WTC11 (cell line): ENCODE data around the gene SLC40A1.
"Not testable (repeated sequence)": the region's sequence is repeated elsewhere in the genome, so short reads cannot be mapped to it uniquely, and the experiment has no call there.

Experiments
- ETV6 ChIP-seq: sonication (generic); formaldehyde crosslinking; IDR thresholded peaks from 2 replicates; pipeline ENCODE4 v1.8.1; 2022; ENCODE audit warnings: mild to moderate bottlenecking, missing genetic modification reagents
- MYBL2 ChIP-seq: sonication (generic); formaldehyde crosslinking; IDR thresholded peaks from 2 replicates; pipeline ENCODE4 v1.8.1; 2023; ENCODE audit warnings: mild to moderate bottlenecking, moderate library complexity, missing genetic modification reagents
- RELA ChIP-seq: sonication (generic); formaldehyde crosslinking; IDR thresholded peaks from 2 replicates; pipeline ENCODE4 v1.8.1; 2022; ENCODE audit warnings: missing genetic modification reagents, mild to moderate bottlenecking, borderline replicate concordance
- RORB ChIP-seq: fragments of 250-450 bp; sonication (Bioruptor Pico); IDR thresholded peaks from 2 replicates; pipeline ENCODE4 v1.9.0; 2021; ENCODE audit warnings: mild to moderate bottlenecking
- TF ChIP-seq, protein P1 (sequence below): sonication (generic); formaldehyde crosslinking; conservative IDR thresholded peaks from 2 replicates; pipeline ENCODE4 v1.8.1; 2022; ENCODE audit warnings: mild to moderate bottlenecking, missing genetic modification reagents
- TF ChIP-seq, protein P2 (sequence below): sonication (generic); formaldehyde crosslinking; IDR thresholded peaks from 2 replicates; pipeline ENCODE4 v1.8.1; 2023; ENCODE audit warnings: mild to moderate bottlenecking, missing genetic modification reagents, borderline replicate concordance
- TF ChIP-seq, protein P3 (sequence below): fragments of 200-600 bp; IDR thresholded peaks from 2 replicates; pipeline ENCODE4 v1.8.0; 2022; ENCODE audit warnings: antibody characterized with exemption
- TF ChIP-seq, protein P4 (sequence below): sonication (generic); formaldehyde crosslinking; IDR thresholded peaks from 2 replicates; pipeline ENCODE4 v1.8.1; 2022; ENCODE audit warnings: low read depth, missing genetic modification reagents, borderline replicate concordance
- TF ChIP-seq, protein P5 (sequence below): sonication (generic); formaldehyde crosslinking; IDR thresholded peaks from 2 replicates; pipeline ENCODE4 v1.8.0; 2022; ENCODE audit warnings: mild to moderate bottlenecking, missing genetic modification reagents

DNA sequence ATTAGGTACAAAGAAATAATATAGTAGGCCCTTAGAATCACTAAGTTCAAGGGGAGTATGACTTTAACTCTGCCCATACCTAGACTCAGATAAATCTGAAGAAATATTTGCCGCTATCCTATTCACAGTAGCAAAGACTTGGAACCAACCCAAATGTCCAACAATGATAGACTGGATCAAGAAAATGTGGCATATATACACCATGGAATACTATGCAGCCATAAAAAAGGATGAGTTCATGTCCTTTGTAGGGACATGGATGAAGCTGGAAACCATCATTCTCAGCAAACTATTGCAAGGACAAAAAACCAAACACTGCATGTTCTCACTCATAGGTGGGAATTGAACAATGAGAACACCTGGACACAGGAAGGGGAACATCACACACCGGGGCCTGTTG lies 21.1 kb upstream of the SLC40A1 start:
- TF ChIP-seq, protein P1, sequence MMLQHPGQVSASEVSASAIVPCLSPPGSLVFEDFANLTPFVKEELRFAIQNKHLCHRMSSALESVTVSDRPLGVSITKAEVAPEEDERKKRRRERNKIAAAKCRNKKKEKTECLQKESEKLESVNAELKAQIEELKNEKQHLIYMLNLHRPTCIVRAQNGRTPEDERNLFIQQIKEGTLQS (CRISPR knock-in tag), result not testable (repeated sequence)
- TF ChIP-seq, protein P2, sequence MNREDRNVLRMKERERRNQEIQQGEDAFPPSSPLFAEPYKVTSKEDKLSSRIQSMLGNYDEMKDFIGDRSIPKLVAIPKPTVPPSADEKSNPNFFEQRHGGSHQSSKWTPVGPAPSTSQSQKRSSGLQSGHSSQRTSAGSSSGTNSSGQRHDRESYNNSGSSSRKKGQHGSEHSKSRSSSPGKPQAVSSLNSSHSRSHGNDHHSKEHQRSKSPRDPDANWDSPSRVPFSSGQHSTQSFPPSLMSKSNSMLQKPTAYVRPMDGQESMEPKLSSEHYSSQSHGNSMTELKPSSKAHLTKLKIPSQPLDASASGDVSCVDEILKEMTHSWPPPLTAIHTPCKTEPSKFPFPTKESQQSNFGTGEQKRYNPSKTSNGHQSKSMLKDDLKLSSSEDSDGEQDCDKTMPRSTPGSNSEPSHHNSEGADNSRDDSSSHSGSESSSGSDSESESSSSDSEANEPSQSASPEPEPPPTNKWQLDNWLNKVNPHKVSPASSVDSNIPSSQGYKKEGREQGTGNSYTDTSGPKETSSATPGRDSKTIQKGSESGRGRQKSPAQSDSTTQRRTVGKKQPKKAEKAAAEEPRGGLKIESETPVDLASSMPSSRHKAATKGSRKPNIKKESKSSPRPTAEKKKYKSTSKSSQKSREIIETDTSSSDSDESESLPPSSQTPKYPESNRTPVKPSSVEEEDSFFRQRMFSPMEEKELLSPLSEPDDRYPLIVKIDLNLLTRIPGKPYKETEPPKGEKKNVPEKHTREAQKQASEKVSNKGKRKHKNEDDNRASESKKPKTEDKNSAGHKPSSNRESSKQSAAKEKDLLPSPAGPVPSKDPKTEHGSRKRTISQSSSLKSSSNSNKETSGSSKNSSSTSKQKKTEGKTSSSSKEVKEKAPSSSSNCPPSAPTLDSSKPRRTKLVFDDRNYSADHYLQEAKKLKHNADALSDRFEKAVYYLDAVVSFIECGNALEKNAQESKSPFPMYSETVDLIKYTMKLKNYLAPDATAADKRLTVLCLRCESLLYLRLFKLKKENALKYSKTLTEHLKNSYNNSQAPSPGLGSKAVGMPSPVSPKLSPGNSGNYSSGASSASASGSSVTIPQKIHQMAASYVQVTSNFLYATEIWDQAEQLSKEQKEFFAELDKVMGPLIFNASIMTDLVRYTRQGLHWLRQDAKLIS (CRISPR knock-in tag), result not testable (repeated sequence)
- TF ChIP-seq, protein P3, sequence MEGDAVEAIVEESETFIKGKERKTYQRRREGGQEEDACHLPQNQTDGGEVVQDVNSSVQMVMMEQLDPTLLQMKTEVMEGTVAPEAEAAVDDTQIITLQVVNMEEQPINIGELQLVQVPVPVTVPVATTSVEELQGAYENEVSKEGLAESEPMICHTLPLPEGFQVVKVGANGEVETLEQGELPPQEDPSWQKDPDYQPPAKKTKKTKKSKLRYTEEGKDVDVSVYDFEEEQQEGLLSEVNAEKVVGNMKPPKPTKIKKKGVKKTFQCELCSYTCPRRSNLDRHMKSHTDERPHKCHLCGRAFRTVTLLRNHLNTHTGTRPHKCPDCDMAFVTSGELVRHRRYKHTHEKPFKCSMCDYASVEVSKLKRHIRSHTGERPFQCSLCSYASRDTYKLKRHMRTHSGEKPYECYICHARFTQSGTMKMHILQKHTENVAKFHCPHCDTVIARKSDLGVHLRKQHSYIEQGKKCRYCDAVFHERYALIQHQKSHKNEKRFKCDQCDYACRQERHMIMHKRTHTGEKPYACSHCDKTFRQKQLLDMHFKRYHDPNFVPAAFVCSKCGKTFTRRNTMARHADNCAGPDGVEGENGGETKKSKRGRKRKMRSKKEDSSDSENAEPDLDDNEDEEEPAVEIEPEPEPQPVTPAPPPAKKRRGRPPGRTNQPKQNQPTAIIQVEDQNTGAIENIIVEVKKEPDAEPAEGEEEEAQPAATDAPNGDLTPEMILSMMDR, result not testable (repeated sequence)
- TF ChIP-seq, protein P4, sequence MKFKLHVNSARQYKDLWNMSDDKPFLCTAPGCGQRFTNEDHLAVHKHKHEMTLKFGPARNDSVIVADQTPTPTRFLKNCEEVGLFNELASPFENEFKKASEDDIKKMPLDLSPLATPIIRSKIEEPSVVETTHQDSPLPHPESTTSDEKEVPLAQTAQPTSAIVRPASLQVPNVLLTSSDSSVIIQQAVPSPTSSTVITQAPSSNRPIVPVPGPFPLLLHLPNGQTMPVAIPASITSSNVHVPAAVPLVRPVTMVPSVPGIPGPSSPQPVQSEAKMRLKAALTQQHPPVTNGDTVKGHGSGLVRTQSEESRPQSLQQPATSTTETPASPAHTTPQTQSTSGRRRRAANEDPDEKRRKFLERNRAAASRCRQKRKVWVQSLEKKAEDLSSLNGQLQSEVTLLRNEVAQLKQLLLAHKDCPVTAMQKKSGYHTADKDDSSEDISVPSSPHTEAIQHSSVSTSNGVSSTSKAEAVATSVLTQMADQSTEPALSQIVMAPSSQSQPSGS (CRISPR knock-in tag), result not testable (repeated sequence)
- TF ChIP-seq RELA, MYBL2, ETV6, RORB (CRISPR knock-in tag): not testable (repeated sequence)
- TF ChIP-seq, protein P5, sequence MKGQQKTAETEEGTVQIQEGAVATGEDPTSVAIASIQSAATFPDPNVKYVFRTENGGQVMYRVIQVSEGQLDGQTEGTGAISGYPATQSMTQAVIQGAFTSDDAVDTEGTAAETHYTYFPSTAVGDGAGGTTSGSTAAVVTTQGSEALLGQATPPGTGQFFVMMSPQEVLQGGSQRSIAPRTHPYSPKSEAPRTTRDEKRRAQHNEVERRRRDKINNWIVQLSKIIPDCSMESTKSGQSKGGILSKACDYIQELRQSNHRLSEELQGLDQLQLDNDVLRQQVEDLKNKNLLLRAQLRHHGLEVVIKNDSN (CRISPR knock-in tag), result not testable (repeated sequence)
